ENCODE data around the gene TMEM94.
"Not testable (repeated sequence)": the region's sequence is repeated elsewhere in the genome, so short reads cannot be mapped to it uniquely, and the experiment has no call there.

The TMEM94 gene

GRCh38 chr17:75456417-75457046, at the start of gene TMEM94:
TSS of gene TMEM94 (plus strand) at chr17:75456635. CDS start at chr17:75471906, 15,271 bp downstream.
- peak; percentile 80 for DNase-seq (ENCODE audit: low read depth, low spot score)

GRCh38 chr17:75407655-75408352, 48.6 kb upstream of the TMEM94 start:
- no peak for DNase-seq (ENCODE audit: low read depth, low spot score)

GRCh38 chr17:75410141-75410540, 46.3 kb upstream of the TMEM94 start:
- DNase-seq (ENCODE audit: low read depth, low spot score), result no peak

GRCh38 chr17:75411328-75412067, 44.9 kb upstream of the TMEM94 start:
- DNase-seq (ENCODE audit: low read depth, low spot score), result no peak

GRCh38 chr17:75412455-75413317, 43.7 kb upstream of the TMEM94 start:
- DNase-seq (ENCODE audit: low read depth, low spot score), result peak; percentile 45

GRCh38 chr17:75414488-75414887, 41.9 kb upstream of the TMEM94 start:
- no peak for DNase-seq (ENCODE audit: low read depth, low spot score)

GRCh38 chr17:75416006-75416405, 40.4 kb upstream of the TMEM94 start:
- DNase-seq (ENCODE audit: low read depth, low spot score), result no peak

- DNase-seq (ENCODE audit: low read depth, low spot score), result no peak
Observed at GRCh38 chr17:75417054-75417580, 39.3 kb upstream of the TMEM94 start.

GRCh38 chr17:75418531-75418930, 37.9 kb upstream of the TMEM94 start:
- no peak for DNase-seq (ENCODE audit: low read depth, low spot score)

GRCh38 chr17:75428543-75429469, 27.6 kb upstream of the TMEM94 start:
- no peak for DNase-seq (ENCODE audit: low read depth, low spot score)

- no peak for DNase-seq (ENCODE audit: low read depth, low spot score)
Observed at GRCh38 chr17:75430159-75430974, 26.1 kb upstream of the TMEM94 start.

- DNase-seq (ENCODE audit: low read depth, low spot score), result no peak
Observed at GRCh38 chr17:75433218-75433783, 23.1 kb upstream of the TMEM94 start.

GRCh38 chr17:75434433-75434832, 22.0 kb upstream of the TMEM94 start:
- not testable (repeated sequence) for DNase-seq (ENCODE audit: low read depth, low spot score)

- not testable (repeated sequence) for DNase-seq (ENCODE audit: low read depth, low spot score)
Observed at GRCh38 chr17:75437404-75437803, 19.0 kb upstream of the TMEM94 start.

GRCh38 chr17:75439287-75439686, 17.1 kb upstream of the TMEM94 start:
- DNase-seq (ENCODE audit: low read depth, low spot score), result no peak

GRCh38 chr17:75440738-75441448, 15.5 kb upstream of the TMEM94 start:
- no peak for DNase-seq (ENCODE audit: low read depth, low spot score)

GRCh38 chr17:75442168-75443103, 14.0 kb upstream of the TMEM94 start:
- DNase-seq (ENCODE audit: low read depth, low spot score), result no peak
